GM18499 (cell line): ENCODE results near the gene ADAMTS2.

Source experiments
- ATAC-seq: cut with Tn5 transposase; IDR thresholded peaks from one replicate; pipeline ENCODE4 v1.9.1; 2021; ENCODE audit warnings: moderate number of reproducible peaks; ENCODE audit not compliant: insufficient read depth, unreplicated experiment

ADAMTS2 gene

DNA sequence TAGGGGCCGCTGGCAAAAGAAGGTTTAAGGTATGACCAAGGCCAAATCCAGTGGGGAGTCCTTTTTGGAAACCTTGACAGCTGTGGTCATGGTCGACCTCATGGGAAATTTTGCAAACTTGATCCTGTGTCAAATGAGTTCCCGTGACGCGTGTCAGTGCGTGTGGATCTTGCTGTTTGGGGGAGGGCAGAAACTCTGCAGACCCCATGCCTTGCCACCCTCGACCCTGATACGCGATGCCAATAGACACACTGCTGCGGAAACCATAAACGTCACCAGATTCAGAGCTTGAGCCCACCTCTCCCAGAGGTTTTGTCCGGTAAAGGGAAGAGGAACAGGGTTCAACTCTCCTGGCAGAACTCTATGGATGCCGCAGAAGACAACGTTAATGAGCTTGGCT lies 104.7 kb downstream of the ADAMTS2 start:
- no peak for ATAC-seq

DNA sequence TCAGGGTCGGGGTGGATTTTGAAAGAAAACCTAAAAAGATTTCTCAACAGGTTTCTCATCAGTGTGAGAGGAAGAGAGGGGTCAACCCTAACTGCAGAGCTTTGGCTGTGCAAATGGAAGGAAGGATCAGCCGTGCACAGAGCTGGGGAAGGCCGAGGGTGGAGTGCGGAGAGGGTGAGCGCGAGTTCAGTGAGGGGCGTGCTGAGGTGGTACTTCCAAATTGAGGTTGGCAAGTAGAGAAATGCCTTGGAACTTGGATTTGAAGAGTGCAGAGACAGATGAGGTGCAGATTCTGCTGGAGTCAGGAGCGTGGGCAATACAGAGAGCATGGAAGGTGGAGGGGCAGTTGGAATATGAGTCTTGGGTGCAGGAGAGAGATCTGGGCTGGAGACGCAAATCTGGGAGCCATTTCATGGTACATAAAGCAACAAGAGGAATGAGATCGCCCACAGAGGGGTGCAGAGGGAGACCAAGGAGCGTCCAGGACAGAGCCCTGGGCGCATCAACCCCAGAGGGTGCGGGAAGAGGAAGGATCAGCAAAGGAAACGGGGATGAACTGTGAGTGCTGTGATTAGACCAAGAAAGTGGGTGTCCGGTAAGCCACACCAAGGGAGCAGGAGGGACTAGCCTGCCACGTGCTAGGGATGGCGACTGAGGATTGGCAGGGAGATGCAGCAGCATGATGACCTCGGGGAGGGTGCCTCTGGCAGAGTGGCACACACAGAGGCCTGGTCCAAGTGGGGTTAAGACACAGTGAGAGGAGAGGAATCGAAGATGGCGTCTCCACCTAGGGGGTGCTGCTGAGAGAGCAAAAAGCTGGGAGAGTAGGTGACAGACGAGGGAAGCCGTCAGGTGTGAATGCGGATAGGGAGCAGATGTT lies 105.8 kb downstream of the ADAMTS2 start:
- ATAC-seq, result no peak

DNA sequence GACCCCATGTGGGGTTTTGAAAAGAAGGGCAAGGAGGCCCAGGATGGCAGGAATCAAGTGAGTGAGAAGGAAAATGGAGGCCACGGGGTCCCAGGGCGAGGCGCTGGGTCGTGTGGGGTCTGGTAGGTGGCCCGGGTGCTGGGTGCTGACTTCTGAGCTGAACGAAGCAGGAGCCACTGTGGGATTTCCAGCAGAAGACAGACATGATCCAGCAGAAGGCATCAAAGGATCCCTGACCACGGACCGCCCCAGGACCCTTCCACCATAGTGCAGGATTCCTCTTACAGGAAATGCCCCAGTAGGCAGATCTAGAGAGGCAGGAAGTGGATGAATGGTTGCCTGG lies 106.7 kb downstream of the ADAMTS2 start:
- ATAC-seq, result no peak

DNA sequence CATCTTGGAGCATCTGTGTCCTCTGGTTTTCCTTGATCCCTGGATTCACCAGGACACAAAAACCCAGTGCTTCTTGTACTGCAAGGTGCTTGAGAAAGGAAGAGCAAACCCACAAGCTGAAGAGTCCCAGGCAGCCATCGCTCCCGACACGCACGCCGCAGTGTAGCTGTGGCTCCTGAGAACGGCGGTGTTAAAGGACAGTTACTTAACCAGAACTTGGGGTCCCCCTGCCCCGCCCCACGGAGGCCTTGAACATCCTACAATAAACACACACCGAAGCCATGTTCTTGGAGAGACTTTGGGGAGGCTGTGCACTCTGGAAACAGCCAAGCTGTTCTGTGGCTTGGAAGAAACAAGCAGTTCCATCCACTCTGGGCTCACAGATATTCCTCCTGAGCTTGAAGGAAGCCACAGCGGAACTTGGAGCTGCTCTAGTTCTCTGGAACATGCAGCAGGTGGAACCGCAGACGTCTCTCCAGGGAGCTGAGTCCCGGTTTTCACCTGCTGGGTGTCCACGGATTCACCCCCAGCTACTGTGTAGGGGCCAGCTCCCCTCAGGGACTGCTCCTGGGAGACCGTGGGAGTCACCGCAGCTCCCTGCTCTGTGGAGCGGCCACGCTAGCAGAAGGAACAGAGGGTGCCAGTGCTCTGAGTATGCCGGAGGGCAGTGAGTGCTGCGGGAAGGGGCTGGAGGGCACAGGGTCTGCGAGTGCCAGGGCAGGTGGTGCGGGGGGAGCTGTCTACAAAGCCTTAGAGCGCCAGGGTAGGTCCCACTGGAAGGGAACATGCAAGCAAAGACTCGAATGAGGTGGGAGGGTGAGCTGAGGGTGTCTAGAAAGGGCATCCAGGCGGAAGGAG lies 107.3 kb downstream of the ADAMTS2 start:
- no peak for ATAC-seq

DNA sequence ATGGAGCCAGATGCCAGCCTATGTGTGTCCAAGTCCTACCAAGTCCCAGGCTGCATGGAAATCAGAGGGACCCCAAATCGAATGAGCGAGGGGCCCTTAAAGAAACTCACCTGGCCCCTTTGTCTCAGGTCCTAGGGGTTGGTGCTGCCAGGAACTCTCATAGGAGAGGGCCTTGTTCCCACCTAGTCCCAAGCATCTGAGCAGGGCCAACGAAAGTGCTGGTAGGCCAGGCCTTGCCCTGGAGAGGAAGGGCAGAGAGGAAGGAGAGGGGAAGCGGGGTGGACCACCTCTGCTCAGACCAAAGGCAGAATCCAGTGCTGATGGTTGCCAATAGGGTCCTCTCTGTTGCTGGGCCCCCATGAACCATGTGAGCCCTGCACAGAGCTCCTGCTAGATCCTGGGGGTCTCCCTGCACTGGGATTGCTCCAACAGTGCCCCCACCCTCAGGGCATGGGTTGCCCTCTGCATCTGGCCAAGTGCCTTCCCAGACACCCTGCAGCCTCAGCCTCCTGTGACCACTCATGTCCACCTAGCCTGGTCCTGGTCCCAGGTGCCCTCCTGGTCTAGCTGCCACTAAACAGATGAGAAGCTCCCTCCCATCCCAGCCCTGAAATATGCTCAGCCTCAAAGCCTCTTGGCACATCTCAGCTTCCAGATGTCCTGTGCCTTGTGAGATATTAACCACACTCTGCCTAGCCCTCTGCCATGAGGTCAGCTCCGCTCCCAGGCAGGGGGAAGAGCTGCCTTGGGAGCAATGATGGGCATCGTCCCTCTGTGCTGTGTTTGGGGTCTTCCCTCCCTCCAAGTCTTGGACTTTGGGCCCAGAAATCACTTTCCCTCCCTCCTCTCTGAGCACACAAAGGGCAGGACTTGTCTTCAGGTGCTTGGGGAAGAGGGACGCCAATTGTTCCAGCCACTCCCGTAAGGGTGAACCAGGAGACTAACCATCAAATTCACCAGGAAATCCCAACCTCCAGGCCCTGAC lies 109.6 kb downstream of the ADAMTS2 start:
- ATAC-seq, result no peak

DNA sequence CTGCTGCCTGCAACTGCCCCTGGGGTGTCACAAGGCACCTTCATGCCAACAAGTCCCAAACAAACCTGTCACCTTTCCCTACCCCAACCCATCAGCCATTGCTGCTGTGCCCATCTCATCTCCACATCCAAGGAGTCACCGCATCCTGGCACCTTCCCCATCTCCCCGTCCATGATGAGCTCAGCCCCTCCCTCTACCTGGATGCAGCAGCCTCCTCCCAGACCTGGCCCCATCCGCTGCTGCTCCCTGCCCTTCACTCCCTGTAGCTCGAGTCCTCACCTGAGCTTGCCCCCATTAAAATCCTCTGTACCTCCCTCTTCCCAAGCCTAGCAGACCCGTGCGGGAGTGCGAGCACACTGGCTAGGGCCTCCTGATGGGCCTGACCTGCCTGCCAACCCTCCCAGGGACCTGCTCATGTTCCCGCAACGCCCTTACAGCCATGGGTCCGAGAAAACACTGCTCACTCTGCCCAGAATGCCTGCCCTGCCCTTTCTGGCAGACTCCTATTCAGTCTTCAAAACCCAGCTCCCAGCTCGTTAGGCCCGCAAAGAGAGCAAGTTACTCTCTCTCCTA lies 110.6 kb downstream of the ADAMTS2 start:
- ATAC-seq, result no peak

DNA sequence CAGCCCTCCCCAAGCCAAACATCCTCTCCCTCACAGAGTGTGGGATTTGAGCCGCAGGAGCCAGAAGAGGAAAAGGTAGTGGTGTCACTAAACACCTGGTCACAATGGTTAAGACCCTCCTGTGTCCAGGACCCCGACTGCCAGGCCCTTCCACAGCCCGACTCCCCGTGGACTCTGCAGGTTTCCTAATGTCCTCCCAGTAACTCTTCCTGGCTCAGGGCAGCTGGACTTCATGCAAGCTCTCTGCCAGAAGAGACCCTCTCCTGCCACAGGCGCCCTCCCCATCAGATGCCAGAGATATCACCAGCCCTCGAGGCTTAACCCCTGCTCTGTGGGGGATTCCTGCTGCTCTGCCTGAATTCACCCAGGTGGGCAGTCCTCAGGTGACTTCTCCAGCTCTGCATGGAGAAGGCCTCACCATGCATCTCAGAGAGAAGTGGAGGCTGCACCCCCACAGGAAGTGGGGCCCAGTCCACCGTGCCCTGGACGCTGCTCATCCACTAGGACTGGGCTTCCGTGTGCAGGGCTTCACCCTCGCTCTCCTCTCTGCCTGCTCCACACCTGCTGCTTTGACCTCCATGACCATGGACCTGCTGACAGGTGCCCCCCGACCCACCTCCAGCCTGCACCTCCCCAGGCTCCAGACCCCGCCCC lies 111.2 kb downstream of the ADAMTS2 start:
- no peak for ATAC-seq

DNA sequence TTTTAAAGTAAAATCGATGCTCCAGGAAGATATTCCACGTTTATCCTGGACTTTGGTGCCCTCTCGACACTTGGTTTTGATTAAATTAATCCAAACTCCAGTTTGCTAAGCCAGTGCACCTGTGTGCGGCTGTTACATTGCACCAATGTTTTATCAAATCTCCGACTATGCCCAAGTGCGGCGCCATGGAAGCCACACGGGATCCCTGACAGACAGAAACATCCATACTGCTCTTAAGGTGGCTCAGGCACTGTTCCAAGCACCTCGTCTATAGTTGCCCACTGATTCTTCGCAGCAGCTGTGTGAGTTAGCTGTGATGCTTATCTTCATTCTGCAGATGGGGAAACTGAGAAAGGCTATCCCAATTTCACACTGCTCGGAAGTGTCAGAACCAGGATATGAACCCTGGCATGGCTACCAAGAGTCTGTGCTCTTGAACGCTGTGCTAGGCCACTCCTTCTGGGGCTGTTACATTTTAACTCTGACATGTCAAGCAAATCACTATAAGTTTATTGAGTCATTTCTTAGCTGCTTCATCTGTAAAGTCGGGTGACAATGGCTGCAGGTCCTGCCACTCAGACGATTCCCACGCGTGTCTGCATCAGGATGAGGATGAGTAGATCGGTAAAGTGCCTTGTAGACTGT lies 113.0 kb downstream of the ADAMTS2 start:
- ATAC-seq, result no peak

DNA sequence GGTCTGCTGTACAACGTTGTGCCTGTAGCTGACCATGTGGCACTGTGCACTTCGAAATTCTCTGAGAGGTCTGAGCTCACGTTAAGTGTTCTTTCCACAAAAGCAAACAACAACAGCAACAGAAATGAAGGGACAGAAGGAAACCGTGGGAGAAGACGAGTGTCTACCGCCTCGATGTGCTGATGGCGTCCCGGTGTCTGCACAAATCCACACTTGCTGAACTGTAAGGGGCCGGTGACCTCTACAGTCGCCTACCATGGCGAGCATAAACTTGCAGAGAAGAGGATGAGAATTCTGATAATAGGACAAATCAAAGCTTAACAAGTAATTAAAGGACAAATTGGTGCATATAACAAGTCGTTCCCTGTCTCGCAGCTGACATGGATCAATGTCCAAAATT lies 114.0 kb downstream of the ADAMTS2 start:
- no peak for ATAC-seq

DNA sequence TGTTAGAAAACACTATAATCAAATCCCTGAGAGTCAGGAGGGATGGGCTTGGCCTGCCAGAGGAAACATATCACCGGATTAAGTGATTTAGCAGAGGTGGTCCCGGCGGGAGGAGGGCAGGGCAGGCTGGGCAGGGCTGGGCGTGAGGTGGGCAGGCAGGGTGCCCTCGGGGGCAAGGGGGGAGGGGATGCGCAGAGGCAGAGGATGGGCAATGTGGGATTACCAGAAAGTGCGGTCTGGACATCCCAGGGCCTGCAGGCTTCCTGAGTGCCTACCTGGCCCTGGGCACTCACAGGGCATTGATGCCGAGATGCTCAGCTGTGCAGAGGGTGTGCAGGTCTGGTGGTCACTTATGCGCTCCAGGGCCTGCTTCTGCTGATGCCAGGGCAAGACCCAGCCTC lies 115.2 kb downstream of the ADAMTS2 start:
- no peak for ATAC-seq

DNA sequence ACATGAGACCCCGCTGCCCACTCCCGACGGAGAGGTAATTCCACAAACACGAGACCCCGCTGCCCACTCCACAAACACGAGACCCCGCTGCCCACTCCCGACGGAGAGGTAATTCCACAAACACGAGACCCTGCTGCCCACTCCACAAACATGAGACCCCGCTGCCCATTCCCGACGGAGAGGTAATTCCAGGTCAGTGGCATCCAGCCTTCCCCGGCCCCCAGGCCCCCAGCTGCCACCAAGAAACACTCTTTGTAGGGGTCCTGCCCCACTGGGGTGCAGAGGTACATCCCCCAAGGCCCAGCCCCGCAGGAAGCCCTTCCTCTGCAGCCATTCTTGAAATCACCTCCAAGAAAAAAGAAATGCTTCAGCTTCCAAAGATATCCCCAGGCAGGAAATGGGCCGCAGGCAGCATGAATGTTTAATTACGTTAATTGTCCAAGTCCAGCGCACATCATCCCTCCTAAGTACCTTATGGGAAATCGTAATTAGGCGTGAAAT lies 115.9 kb downstream of the ADAMTS2 start:
- no peak for ATAC-seq

DNA sequence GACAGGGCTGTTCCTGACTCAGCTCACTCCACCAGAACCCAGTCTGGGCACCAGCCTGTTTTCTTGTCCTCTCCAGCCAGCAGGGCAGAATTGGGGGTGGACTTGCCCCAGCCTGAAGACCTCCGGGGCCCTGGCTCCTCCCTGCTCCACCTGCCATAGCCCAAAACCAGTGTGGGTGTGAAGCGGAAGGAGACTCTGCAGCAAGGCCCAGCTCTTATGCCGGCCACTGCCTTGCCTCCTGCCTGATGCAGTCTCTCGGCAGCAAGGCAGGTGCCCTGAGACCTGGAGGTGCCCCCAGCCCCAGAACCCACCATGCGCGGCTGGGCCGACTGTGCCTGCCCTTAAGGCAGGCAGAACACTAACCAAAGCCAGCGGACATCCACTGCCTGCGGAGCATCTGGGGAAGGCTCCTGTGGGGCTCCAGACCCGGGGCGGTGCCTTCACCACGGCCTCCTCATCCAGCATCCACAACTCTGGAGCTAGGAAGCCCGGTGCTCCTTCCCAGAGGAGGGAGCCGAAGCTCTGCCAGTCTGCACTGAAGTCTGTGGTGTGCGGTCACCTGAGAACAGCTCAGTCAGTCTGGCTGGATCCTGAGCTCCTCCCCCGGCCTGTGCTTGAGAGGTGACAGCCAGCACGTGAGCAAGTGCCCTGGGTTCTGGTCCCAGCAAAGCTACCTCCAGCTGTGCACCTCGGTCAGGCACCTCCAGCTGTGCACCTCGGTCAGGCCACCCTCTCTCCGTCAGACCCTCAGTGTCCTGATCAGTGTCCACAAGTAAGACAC lies 116.7 kb downstream of the ADAMTS2 start:
- ATAC-seq, result no peak

DNA sequence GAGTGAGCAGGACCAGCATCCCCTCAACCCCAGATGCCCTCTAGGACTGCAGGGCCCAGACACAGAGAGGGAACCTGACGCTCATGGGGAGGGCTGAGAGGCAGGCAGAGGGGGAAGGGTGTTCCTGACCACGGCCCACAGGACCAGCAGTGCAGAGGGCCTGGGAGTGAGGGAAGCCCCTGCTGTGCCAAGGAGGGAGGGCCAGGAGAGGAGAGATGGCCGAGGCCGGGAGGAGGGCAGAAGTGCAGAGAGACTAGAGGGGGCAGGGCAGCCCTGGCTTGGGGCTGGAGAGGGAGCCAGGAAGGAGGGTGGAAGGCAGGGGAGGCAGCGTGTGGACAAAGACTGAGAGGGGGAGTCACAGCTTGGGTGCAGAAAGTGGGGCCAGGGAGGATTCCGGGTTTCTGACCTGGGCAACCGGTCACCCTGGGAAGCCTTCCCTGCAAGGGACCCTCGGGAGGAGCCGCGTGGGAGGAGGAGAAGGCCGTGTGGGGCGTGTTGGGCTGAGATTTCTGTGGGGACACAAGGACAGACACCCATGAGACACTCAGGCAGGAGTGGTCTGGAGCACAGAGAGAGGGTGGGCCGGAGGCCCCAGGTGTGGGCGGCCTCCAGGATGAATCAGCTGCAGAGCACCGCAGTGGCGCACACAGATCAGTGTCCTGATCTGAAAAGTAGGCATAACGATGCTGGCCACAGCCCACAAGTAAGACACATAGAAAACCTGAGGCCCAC lies 117.5 kb downstream of the ADAMTS2 start:
- no peak for ATAC-seq

DNA sequence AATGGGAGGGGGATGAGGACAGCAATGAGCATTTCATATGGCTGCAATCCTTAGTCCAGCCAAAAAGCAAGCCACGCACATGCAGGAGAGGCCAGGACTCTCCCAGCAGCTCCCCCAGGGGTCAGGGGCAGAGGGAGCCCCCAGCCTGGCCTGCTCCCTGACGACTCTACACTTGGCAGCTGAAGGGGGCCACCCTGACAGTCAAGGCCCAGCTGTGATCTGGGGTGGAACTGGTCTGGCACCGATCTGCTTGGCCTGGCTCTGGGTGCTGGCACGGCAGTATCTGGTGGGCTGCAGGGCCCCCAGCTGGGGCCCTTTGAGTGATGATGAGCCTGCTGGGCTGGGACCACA lies 118.1 kb downstream of the ADAMTS2 start:
- no peak for ATAC-seq

DNA sequence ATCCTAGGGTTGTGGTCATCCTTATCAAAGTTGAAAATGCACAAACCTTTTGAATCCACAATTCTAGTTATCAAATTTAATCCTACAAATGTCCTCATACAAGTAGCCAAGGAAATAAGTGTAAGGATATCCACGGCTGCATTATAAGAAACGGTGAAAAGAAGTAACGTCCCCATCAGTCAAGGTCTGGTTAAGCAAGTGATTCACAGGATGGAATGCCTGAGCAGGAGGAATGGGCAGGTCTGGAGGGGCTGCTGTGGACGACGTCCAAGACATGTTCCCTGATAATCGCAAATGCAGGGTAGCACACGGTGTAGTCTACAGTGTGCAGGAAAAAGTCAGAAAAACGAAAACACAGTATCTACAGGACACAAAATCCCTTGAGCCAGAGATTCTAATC lies 118.6 kb downstream of the ADAMTS2 start:
- no peak for ATAC-seq

DNA sequence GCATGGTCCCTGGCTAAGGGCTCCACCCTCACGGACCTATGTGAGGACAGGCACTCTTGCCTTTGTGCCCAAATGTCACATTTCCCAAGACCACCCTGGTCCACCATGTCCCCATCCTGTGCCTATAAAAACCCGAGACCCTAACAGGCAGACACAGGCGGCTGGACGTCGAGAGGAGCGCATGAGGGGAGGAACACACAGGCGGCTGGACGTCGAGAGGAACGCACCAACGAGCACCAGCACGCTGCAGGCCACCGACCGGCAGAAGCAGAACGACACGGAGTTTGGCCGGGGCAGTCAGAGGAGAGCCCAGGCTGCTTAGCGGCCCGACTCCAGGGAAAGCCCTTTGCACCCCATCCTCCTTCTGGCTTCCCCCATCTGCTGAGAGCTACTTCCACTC lies 119.9 kb downstream of the ADAMTS2 start:
- ATAC-seq, result no peak

DNA sequence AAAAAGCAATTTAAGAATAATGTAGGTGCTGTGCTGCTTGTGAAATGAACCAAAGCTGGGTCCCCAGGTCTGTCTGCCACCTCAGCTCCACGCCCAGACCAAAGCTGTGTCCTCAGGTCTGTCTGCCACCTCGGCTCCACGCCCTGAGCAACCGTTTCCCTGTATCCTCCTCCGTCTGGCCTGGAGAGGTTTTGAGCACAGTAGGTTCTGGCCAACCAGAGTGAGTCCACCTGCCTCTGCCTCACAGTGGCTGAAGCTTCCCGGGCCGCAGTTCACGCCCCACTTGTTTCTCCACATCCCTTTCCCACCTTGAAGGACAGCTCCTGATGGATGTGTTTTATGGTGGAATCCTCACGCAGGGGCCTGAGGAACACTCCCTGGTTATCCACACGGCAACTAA lies 120.5 kb downstream of the ADAMTS2 start:
- ATAC-seq, result no peak

DNA sequence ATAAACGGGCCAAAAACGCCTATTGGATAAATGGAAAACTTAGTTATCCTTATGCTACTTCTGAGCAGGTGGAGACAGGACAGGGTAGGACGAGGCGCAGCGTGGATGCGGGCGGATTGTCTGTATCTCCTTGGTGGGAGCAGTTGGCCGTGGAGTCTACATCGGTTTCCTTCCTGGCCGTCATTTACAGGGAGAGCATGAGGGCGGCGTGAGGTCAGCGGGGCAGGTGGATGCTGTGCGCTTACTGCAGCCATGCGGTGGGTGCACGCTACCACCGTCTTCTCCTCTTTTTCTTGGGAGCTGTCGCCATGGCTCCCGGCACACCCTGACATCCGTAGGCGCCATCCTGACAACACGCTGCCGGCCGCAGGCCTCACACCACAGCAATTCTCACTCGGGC lies 121.3 kb downstream of the ADAMTS2 start:
- ATAC-seq, result no peak
